Islet precursor cell (in vitro differentiated cells): Measurements from ENCODE around the gene RCN2.

Experiments
- DNase-seq: peaks from one replicate; pipeline ENCODE4 v3.0.0-alpha.2; 2018

The RCN2 gene

DNA sequence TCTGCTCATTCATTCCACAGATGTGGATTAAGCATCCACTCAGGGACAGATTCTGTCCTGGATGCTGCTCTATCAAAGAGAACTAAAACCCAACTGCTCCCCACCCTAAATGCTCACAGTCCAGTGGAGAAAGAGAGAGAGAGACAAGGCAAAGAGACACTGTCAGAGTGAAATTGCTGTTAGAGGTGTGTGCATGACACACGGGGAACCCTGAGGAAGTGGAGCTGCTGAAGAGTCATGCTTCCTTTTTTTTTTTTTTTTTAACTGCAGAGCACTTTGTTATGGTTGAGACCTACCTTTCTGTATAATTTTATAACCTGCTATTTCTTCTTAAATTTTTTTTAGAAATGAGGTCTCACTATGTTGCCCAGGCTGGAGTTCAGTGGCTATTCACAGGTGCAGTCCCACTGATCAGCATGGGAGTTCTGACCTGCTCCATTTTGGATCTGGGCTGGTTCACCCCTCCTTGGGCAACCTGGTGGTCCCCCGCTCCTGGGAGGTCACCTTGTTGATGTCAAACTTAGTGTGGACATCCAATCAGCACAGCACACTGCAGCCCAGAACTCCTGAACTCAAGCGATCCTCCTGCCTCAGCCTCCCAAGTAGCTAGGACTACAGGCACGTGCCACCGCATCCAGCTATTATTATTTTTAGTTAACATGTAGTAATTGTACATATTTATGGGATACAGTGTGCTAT lies 45.2 kb downstream of the RCN2 start:
- no peak for DNase-seq

GRCh38 chr15:76978522-76979330 lies 47.2 kb downstream of the RCN2 start:
- DNase-seq = no peak

DNA sequence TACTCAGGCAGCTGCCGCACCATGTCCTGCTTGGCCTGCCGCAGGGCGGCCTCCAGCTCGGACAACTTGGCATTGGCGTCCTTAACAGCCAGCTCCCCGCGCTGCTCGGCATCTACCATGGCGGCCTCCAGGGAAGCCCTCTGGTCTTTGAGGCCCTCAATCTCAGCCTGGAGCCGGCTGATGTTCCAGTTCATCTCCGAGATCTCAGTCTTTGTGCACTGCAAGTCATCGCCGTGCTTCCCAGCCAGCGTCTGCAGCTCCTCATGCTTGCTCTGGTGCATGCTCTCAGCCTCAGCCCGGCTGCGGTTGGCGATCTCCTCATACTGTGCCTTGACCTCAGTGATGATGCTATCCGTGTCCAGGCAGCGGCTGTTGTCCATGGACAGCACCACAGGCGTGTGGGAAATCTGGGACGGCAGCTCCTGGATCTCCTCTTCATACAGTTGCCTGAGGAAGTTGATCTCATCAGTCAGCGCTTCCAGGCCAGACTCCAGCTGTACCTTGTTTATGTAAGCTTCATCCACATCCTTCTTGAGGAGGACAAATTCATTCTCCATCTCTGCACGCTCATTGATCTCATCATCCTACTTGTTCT lies 47.9 kb downstream of the RCN2 start:
- DNase-seq = no peak

DNA sequence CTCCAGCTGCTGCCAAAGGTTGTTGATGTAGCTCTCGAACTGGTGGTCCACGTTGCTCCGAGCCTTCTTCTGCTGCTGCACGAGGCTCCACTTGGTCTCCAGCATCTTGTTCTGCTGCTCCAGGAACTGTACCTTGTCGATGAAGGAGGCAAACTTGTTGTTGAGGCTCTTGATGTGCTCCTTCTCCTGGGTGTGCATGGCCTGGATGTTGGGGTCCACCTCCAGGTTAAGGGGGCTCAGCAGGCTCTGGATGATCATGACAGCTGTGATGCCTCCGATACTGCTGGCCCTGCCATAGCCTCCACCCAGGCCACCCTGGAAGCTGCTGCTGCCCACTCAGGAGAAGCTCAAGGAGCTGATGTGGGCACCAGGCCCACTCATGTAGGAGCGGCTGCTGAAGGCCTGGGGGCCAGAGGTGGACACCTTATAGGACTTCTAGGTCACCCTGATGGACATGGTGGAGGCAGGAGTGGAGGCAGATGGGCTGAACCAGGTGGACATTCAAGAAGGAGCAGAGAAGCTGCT lies 48.5 kb downstream of the RCN2 start:
- DNase-seq = no peak

DNA sequence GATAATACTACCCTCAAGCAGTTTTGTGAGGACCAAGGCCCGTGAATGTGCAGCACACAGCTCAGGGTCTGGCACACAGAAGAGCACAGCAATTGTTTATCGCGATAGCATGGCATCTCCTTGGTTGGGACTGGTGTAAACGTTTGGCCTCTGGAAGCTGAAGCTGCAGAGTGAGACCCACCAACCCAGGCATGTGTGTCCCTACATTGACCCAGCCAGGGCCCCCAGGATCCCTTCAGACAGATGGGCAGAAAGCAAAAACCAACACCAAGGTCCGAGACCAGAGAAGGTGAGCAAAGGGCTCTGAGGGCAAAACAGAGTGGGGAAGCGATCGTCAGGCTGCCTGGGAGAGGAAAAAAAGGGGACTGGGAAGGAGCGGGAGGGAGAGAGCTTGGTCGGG lies 50.8 kb downstream of the RCN2 start:
- no peak for DNase-seq

GRCh38 chr15:76982756-76983155 lies 51.2 kb downstream of the RCN2 start:
- no peak for DNase-seq

DNA sequence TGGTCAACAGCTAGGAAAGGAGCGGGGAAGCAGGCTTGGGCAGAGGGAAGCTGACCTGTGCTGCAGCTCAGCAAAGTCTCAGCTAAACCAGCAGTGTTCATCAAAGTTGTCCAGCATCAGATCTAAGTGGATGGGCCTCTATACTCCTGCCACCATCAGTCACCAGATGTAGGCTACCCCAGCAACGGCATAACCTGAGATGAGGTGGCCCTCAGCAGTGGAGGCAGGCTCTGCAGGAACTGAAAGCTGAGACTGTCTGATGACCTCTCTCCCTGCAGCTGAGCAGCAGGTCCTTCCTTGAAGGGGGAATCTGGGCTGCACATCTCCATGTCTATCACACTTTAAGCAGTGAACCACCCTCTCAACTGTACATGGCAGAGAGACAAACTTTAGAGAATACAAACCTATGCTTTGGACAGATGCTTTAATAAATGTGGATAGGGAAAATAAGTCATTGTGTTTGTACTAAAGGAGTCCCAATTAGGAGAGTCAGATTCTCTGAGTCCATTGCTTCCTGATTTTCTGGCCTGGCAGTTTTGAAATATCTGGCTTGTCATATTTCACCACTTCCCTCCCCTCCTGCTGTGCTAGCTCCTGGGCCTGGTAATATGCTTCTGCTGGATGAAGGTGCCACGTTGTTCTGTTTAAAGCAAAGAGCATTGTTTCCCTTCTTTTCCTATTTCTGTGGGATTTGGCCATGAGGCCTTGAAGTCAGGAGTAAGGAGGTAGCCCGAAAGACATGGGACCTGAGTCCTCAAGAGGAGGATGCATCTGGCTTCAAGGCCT lies 52.2 kb downstream of the RCN2 start:
- DNase-seq = no peak

GRCh38 chr15:76986743-76987142 lies 55.2 kb downstream of the RCN2 start:
- DNase-seq = no peak

DNA sequence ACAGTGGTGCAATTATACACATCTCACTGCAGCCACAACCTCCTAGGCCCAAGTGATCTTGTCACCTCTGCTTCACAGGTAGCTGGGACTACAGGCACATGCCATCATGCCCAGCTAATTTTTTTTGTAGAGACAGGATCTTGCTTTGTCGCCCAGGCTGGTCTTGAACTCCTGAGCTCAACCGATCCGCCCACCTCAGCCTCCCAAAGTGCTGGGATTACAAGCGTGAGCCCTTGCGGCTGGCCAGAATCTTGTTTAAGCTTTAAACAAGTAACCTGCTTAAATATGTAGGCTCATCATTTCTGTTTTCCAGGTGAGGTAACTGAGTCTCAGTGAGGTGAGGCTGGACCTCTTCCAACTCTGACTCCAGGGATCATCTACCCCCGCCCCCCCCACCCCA lies 55.7 kb downstream of the RCN2 start:
- DNase-seq = no peak

- DNase-seq = no peak
Observed at GRCh38 chr15:76987896-76988860, 56.6 kb downstream of the RCN2 start.

DNA sequence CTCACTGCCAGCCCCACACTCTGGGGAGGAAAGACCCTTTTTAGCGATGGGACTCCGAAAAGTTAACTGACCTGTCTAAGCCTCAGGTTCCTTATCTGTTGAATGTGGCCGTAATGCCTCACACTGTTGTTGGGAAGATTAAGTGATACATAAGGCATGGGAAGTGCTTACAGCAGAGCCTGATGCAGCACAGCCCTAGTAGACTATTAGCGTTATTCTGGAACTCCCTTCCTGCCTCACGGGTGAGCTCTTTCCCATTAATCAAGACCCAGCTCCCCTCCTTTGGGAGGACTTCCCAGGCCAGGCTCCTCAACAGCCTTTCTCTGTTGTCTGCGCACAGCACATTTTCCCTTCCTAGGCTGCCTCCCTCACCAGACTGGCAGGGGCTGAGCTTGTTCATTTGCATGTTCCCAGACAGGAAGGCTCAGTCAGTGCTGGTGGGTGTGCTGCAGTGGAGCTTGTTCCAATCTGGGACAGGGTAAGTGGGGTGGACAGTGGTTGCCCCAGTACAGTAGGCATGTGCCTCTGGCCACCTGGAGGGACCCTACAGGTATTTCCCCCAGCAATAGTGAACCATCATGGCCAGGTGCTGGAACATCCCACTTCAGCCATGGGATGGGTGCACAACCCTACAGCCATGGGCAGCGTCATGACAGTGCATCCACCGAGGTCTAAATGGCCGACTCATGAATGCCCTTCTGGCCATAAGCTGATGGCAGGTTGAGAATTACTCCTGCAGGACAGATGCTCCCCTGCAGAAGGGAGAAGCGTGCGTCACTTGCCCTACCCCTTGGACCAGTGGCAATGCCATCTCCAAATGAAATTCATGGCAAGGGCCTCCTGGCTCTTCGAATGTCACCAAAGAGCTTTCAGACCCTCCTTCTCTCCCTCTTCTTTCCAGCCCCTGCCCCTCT lies 57.6 kb downstream of the RCN2 start:
- no peak for DNase-seq

GRCh38 chr15:76991048-76991447 lies 59.5 kb downstream of the RCN2 start:
- DNase-seq = no peak

DNA sequence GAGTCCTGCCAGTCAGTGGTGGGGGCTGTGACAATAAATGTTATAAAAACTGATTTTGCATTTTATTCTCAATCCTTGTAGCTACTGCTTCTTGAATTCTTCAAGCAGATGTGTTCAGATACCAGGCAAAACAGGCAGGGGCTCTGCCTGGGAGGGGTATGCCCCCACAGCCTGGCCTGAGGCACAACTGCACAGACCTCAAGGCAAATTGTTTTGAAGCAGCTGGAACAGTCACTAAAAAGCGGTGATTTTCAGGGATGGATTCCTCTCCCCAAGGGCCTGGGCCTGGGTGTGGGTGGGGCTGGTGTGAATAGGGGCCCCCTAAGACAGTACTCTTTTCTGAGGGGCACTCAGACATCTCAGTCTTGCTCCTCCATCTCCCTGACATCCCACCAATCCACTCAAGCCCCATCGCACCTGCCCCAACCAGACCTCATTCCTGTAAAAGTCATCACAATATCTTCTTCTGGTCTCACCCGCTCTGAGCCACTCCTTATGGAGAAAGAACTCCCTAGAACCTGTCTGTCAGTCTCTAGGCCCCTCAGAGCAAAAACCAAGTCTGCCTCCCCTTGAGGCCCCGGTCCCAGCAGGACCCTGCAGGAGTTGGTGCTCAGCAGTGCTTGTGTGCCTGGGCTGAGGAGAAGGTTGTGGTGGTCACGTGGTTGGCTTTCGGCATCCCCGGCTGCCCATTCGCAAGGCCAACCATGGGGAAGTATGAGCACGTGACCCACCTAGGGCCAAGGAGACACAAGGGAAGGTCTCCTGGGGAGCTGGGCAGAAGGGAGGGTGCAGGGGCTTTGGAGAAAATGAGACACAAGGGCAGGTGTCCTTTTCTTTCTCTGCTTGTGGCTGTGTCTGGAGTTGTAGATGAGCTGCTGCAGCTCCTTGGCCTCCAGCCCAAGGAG lies 60.4 kb downstream of the RCN2 start:
- DNase-seq = no peak

DNA sequence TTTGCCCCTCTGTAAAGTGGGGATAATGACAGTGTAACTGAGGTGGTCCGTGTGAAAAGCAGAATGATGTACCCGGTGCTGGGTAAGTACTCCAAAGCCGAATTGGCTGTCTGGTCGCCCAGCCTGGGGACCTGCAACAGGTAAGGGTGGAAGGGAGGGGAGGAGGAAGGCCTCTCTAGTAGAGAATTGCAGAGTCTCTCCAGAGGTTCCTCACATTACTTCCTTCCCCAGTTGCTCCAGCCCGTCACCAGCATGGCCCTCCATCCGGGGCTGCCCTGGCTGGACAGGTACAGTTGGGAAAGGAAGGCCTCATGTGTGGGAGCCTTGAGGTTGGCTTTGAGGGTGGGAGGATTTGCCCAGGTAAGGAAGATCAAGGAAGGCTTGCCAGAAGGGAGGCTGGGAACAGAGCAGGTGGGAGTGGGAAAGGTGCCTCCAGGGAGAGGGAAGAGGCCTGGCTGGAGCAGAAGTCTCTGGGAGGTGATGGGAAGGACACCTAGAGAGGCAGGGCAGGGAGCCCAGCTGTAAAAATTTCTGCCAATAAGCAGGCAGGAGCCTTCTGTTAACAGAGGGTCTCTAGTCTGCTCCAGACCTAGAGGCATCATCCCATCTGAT lies 61.7 kb downstream of the RCN2 start:
- no peak for DNase-seq

- DNase-seq = no peak
Observed at GRCh38 chr15:76994001-76994400, 62.5 kb downstream of the RCN2 start.

GRCh38 chr15:76994496-76994895 lies 62.9 kb downstream of the RCN2 start:
- DNase-seq = no peak

GRCh38 chr15:76994971-76995945 lies 63.7 kb downstream of the RCN2 start, which contains the start of gene PSTPIP1:
Gene PSTPIP1, plus strand, starts transcription at chr15:76995126. Its CDS starts 448 bp downstream, at chr15:76995574.
- DNase-seq = no peak

DNA sequence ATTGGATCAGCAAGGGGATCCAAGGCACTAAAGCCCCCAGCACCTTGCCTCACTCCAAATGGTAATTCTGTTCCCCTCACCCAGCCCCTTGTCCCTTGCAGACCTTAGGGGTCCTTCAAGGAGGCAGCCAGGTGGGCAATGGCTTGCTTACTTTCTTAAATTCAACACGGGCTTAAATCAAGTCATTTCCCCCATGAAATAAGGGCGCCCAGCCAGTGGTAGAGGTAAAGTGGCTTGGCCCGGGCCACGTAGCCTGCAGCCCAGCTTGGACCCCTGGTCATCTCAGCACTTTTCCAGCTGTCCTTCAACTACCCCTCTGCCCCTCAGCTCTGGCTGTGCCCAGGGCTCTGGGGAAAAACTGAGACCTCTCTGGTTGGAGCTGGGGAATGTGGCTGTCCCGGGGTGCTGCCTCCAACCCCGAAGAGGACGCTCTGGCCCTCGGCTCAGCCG lies 64.6 kb downstream of the RCN2 start:
- DNase-seq = no peak
